ENCODE measurements around the gene SKA2.

GRCh38 chr17:59101178-59101577 lies 53.8 kb downstream of the SKA2 start:
- TF ChIP-seq, protein P1, sequence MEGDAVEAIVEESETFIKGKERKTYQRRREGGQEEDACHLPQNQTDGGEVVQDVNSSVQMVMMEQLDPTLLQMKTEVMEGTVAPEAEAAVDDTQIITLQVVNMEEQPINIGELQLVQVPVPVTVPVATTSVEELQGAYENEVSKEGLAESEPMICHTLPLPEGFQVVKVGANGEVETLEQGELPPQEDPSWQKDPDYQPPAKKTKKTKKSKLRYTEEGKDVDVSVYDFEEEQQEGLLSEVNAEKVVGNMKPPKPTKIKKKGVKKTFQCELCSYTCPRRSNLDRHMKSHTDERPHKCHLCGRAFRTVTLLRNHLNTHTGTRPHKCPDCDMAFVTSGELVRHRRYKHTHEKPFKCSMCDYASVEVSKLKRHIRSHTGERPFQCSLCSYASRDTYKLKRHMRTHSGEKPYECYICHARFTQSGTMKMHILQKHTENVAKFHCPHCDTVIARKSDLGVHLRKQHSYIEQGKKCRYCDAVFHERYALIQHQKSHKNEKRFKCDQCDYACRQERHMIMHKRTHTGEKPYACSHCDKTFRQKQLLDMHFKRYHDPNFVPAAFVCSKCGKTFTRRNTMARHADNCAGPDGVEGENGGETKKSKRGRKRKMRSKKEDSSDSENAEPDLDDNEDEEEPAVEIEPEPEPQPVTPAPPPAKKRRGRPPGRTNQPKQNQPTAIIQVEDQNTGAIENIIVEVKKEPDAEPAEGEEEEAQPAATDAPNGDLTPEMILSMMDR (IDR thresholded peaks at IDR 0.05) = no peak
- TF ChIP-seq EZH2 (IDR thresholded peaks at IDR 0.05; ENCODE audit: borderline replicate concordance, insufficient read depth, low read depth, low read length, poor library complexity, severe bottlenecking) = no peak
